Measurements from ENCODE around the gene SPTLC2. TPM values are rescaled to one million over a fixed set of nuclear protein-coding genes. Genes with fewer than 3 reads are reported as not detected.

The SPTLC2 gene
- total RNA-seq, 1 donor from 2014 or later: 23.1 TPM

DNA sequence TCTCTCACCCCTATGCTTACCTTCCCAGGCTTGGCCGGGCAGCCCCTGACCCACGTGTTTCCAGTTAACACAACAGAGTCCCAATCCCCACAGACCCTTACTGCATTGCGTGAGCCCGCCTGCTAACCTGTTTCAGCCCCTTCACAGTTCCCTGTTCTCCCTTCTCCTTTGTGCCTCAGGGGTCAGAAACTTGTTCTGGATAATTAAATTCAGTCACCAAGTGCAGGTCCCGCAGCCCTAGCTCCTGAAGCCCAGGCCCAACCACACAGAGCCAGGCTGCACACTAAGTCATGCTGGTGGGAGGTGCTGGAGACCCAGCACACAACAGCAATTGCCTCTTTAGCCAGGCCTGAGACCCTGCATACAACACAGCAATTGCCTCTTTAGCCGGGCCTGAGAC, 127.4 kb downstream of the SPTLC2 start:
- Histone ChIP-seq H3K36me3 (no peaks in the 10 kb centered on the region), H3K9me3 (no peaks in the 10 kb centered on the region), H3K4me1 (no peaks in the 10 kb centered on the region), H3K4me3 (no peak overlapping the region), H3K27me3 (no peaks in the 10 kb centered on the region), H3K27ac (no peak overlapping the region)
- no peak for DNase-seq (ENCODE audit: extremely low spot score in 2 of 2)
- TF ChIP-seq POLR2A (IDR thresholded peaks at IDR 0.05) (no peak), POLR2AphosphoS5 (IDR thresholded peaks at IDR 0.05; ENCODE audit: insufficient read depth in 1 of 2, low read depth in 1 of 2) (no peak)
- TF ChIP-seq, protein P1, sequence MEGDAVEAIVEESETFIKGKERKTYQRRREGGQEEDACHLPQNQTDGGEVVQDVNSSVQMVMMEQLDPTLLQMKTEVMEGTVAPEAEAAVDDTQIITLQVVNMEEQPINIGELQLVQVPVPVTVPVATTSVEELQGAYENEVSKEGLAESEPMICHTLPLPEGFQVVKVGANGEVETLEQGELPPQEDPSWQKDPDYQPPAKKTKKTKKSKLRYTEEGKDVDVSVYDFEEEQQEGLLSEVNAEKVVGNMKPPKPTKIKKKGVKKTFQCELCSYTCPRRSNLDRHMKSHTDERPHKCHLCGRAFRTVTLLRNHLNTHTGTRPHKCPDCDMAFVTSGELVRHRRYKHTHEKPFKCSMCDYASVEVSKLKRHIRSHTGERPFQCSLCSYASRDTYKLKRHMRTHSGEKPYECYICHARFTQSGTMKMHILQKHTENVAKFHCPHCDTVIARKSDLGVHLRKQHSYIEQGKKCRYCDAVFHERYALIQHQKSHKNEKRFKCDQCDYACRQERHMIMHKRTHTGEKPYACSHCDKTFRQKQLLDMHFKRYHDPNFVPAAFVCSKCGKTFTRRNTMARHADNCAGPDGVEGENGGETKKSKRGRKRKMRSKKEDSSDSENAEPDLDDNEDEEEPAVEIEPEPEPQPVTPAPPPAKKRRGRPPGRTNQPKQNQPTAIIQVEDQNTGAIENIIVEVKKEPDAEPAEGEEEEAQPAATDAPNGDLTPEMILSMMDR (IDR thresholded peaks at IDR 0.05): no peak
- intact Hi-C loops (cut with DNase I): no loop called here

DNA sequence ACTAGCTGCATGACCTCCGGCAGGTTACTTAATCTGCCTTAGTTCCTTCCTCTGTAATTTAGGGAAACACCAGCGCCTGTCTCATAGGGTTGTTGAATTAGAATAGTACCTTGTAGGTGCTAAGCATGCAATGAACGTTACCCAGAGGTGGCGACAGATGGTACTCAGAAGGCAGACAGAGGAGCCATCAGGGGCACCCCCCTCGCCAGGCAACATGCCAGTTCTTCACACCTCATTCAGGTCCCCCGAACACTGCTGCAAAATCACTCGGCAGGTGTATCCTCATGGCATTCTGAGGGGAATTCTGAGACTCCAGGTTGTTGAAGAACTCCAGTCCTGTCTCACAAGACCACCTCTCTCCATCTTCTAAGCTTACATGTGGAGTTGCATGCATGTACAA, 127.9 kb downstream of the SPTLC2 start:
- Histone ChIP-seq H3K36me3 (no peaks in the 10 kb centered on the region), H3K4me3 (no peak overlapping the region), H3K27me3 (no peaks in the 10 kb centered on the region), H3K4me1 (no peaks in the 10 kb centered on the region), H3K27ac (no peak overlapping the region), H3K9me3 (no peaks in the 10 kb centered on the region)
- intact Hi-C loops (cut with DNase I): no loop called here
- TF ChIP-seq, protein P1 (IDR thresholded peaks at IDR 0.05): no peak
- TF ChIP-seq POLR2AphosphoS5 (IDR thresholded peaks at IDR 0.05; ENCODE audit: insufficient read depth in 1 of 2, low read depth in 1 of 2) (no peak), POLR2A (IDR thresholded peaks at IDR 0.05) (no peak)
- no peak for DNase-seq (ENCODE audit: extremely low spot score in 2 of 2)

DNA sequence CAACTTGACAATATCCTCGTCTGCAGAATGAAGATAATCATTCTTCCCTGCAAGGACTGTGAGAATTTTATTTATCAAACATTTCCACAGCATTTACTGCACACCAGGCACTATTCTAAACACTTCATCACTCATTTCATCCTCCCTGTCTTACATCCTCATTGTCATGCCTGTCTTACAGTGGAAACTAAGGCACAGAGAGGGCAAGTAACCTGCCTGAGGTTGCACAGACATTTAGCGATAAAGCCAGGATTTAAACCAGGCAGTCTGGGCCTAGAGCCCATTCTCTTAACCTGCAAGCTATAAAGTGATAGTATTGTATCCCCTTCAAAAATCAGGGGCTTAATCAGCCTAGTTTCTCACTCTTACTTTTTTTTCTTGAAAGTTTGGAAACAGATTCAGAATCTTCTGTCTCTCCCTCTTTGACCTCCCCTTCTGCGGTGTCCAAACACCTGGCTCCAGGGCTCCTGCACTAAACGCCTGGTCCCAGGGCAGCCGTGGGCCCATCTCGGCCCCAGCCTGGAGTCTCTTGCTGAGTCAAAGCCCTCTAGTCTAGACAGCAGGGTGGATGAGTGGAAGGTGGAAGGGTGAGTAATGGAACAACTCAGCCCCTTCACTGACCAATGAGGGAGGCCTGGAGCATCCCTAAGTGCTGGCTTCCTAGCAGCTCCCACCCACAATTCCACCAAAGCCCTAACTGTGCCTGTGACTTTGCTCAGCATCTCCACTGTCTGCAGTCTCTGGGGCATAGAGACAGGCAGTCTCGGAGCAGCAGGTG, 130.3 kb downstream of the SPTLC2 start:
- H3K4me3 ChIP-seq: no peak overlapping the region
- DNase-seq (ENCODE audit: extremely low spot score in 2 of 2): no peak
- no peaks in the 10 kb centered on the region for H3K9me3 ChIP-seq
- H3K27ac ChIP-seq: no peak overlapping the region
- H3K4me1 ChIP-seq: no peaks in the 10 kb centered on the region
- H3K27me3 ChIP-seq: no peaks in the 10 kb centered on the region
- TF ChIP-seq POLR2A (IDR thresholded peaks at IDR 0.05): no peak
- TF ChIP-seq POLR2AphosphoS5 (IDR thresholded peaks at IDR 0.05; ENCODE audit: insufficient read depth in 1 of 2, low read depth in 1 of 2): no peak
- TF ChIP-seq, protein P1 (IDR thresholded peaks at IDR 0.05): no peak
- H3K36me3 ChIP-seq: no peaks in the 10 kb centered on the region
- intact Hi-C loops (cut with DNase I): no loop called here

DNA sequence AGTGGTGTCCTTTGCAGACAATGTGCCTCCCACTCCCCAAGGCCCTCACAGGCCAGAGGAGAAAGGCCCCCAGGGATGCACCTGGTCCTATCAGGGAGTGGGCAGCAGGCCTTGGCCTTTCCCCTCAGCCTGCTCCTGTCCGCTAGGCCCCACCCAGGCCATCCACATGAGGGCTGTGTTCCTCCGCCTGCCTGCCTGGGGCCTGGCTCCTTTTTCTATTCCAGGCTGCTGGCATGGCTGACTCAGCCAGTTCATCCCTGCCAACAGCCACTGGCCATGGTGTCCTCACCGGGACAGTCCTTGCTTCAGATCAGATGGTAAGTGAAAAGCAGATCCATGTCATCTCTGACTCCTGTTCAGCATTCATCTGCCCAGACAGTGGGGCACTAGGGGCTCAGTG, 131.2 kb downstream of the SPTLC2 start:
- intact Hi-C loops (cut with DNase I): no loop called here

GRCh38 chr14:77482422-77482821, 134.0 kb downstream of the SPTLC2 start:
- no peak for DNase-seq (ENCODE audit: extremely low spot score in 2 of 2)
- H3K9me3 ChIP-seq: no peaks in the 10 kb centered on the region
- TF ChIP-seq POLR2AphosphoS5 (IDR thresholded peaks at IDR 0.05; ENCODE audit: insufficient read depth in 1 of 2, low read depth in 1 of 2) (no peak), POLR2A (IDR thresholded peaks at IDR 0.05) (no peak)
- TF ChIP-seq, protein P1 (IDR thresholded peaks at IDR 0.05): no peak
- intact Hi-C loops (cut with DNase I): no loop called here
- H3K4me3 ChIP-seq: no peak overlapping the region
- H3K4me1 ChIP-seq: no peaks in the 10 kb centered on the region
- H3K27ac ChIP-seq: no peak overlapping the region
- H3K36me3 ChIP-seq: no peaks in the 10 kb centered on the region
- H3K27me3 ChIP-seq: no peaks in the 10 kb centered on the region

More for the DNA sequence above, 131.2 kb downstream of the SPTLC2 start:
- no peak for TF ChIP-seq POLR2A (IDR thresholded peaks at IDR 0.05)
- TF ChIP-seq, protein P1 (IDR thresholded peaks at IDR 0.05): no peak
- TF ChIP-seq POLR2AphosphoS5 (IDR thresholded peaks at IDR 0.05; ENCODE audit: insufficient read depth in 1 of 2, low read depth in 1 of 2): no peak
- no peak for DNase-seq (ENCODE audit: extremely low spot score in 2 of 2)
- H3K4me3 ChIP-seq: no peak overlapping the region
- H3K27me3 ChIP-seq: no peaks in the 10 kb centered on the region
- no peak overlapping the region for H3K27ac ChIP-seq
- no peaks in the 10 kb centered on the region for H3K4me1 ChIP-seq
- H3K9me3 ChIP-seq: no peaks in the 10 kb centered on the region
- no peaks in the 10 kb centered on the region for H3K36me3 ChIP-seq
